Smooth muscle cell (in vitro differentiated cells): ENCODE results near the gene SHROOM4. TPM values are rescaled to one million over a fixed set of nuclear protein-coding genes. Genes with fewer than 3 reads are reported as not detected.

Experiments used
- DNase-seq: peaks from one replicate; lab custom pipeline; 2025; ENCODE audit not compliant: unreplicated experiment; lab: John Stamatoyannopoulos, UW
- H2AFZ ChIP-seq: fragments of 200-600 bp; sonication (generic); 2 replicates; pipeline ENCODE4 v1.6.0; 2016; ENCODE audit warnings: antibody characterized with exemption, low read depth, mild to moderate bottlenecking
- H3F3A ChIP-seq: fragments of 200-600 bp; sonication (generic); 2 replicates; pipeline ENCODE4 v1.6.0; 2017; ENCODE audit warnings: antibody characterized with exemption, low read depth
- H3K27ac ChIP-seq: fragments of 200-600 bp; sonication (generic); 2 replicates; pipeline ENCODE4 v1.5.1; 2016; ENCODE audit warnings: low read depth, mild to moderate bottlenecking
- H3K27me3 ChIP-seq: fragments of 200-600 bp; sonication (generic); 2 replicates; pipeline ENCODE4 v1.6.1; 2016; ENCODE audit warnings: low read depth, mild to moderate bottlenecking
- H3K36me3 ChIP-seq: fragments of 200-600 bp; sonication (generic); 2 replicates; pipeline ENCODE4 v1.5.1; 2016; ENCODE audit warnings: low read depth
- H3K4me1 ChIP-seq: fragments of 200-600 bp; sonication (generic); 2 replicates; pipeline ENCODE4 v1.5.1; 2016; ENCODE audit warnings: low read depth
- H3K4me2 ChIP-seq: fragments of 200-600 bp; sonication (generic); 2 replicates; pipeline ENCODE4 v1.6.0; 2016; ENCODE audit warnings: mild to moderate bottlenecking
- H3K4me3 ChIP-seq: fragments of 200-600 bp; sonication (generic); 2 replicates; pipeline ENCODE4 v1.5.1; 2016; ENCODE audit warnings: mild to moderate bottlenecking
- H3K79me2 ChIP-seq: fragments of 200-600 bp; sonication (generic); 2 replicates; pipeline ENCODE4 v1.6.0; 2016; ENCODE audit warnings: low read depth, mild to moderate bottlenecking
- H3K9ac ChIP-seq: fragments of 200-600 bp; sonication (generic); 2 replicates; pipeline ENCODE4 v1.6.0; 2016; ENCODE audit warnings: low read depth
- H3K9me3 ChIP-seq: fragments of 200-600 bp; sonication (generic); replicated peaks from 2 replicates; pipeline ENCODE4 v1.5.1; 2016; ENCODE audit warnings: low read depth
- H4K20me1 ChIP-seq: fragments of 200-600 bp; sonication (generic); 2 replicates; pipeline ENCODE4 v1.6.0; 2016; ENCODE audit warnings: low read depth
- CTCF ChIP-seq: fragments of 200-600 bp; sonication (generic); IDR thresholded peaks from 2 replicates; pipeline ENCODE4 v1.5.1; 2017; ENCODE audit warnings: borderline replicate concordance, mild to moderate bottlenecking, antibody characterized with exemption; ENCODE audit not compliant: insufficient read depth, poor library complexity, severe bottlenecking
- WGBS: methylation state at CpG from one replicate; pipeline ENCODE4 v1.1.7; 2016; ENCODE audit warnings: low lambda C conversion rate; 5-methylcytosine and 5-hydroxymethylcytosine counted together
- polyA plus RNA-seq: library from polyadenylated mRNA; unstranded; fragments of >200 nt; fragmentation: Nextera tagmentation; extraction: Ambion mirVana; gene quantifications from 2 replicates; pipeline ENCODE4 v1.2.1, GENCODE V29; 2016
- total RNA-seq: library from RNA; depleted of rRNA; stranded (reverse); fragments of >200 nt; gene quantifications from 2 replicates; pipeline ENCODE4 v1.2.3, GENCODE V29; 2014

Gene SHROOM4
- total RNA-seq = 7.9 and 9.1 TPM in 2 replicates
- polyA plus RNA-seq = 1.1 and 1.8 TPM in 2 replicates

GRCh38 chrX:50813843-50814661, at the start of gene SHROOM4:
SHROOM4 (minus strand) TSS chrX:50814194; CDS start chrX:50814018, 176 bp downstream.
- peak; percentile 29 for DNase-seq
- Histone ChIP-seq H3K79me2 (peaks cover 26% of the 10 kb centered on the region), H4K20me1 (no peaks in the 10 kb centered on the region), H3K27ac (peak within 1 kb of the TSS; percentile 83), H3K9me3 (no peaks in the 10 kb centered on the region), H2AFZ (peak within 1 kb of the TSS; percentile 55), H3K36me3 (no peaks in the 10 kb centered on the region), H3K27me3 (no peaks in the 10 kb centered on the region), H3F3A (peaks cover 4% of the 10 kb centered on the region), H3K4me2 (peak within 1 kb of the TSS; percentile 89), H3K4me1 (no peaks in the 10 kb centered on the region), H3K4me3 (peak within 1 kb of the TSS; percentile 63), H3K9ac (peak within 1 kb of the TSS; percentile 71)
- WGBS = 52% methylated on average over 47 of the region's 47 CpGs
- no peak for TF ChIP-seq CTCF

GRCh38 chrX:50863471-50863870, 49.5 kb upstream of the SHROOM4 start:
- no peak overlapping the region for H3K4me3 ChIP-seq
- no peaks in the 10 kb centered on the region for H4K20me1 ChIP-seq
- H3K27me3 ChIP-seq = no peaks in the 10 kb centered on the region
- no peak overlapping the region for H3K4me2 ChIP-seq
- no peaks in the 10 kb centered on the region for H3K79me2 ChIP-seq
- no peak for TF ChIP-seq CTCF
- DNase-seq = no peak
- 88% methylated on average over 1 of the region's 1 CpG for WGBS
- H2AFZ ChIP-seq = no peak overlapping the region
- no peaks in the 10 kb centered on the region for H3K4me1 ChIP-seq
- H3K9ac ChIP-seq = no peak overlapping the region
- H3K36me3 ChIP-seq = no peaks in the 10 kb centered on the region
- H3F3A ChIP-seq = no peaks in the 10 kb centered on the region
- no peaks in the 10 kb centered on the region for H3K9me3 ChIP-seq
- no peak overlapping the region for H3K27ac ChIP-seq

GRCh38 chrX:50860518-50860917, 46.5 kb upstream of the SHROOM4 start:
- no peak overlapping the region for H2AFZ ChIP-seq
- H3K4me3 ChIP-seq = no peak overlapping the region
- no peak for TF ChIP-seq CTCF
- WGBS = 84% methylated on average over 3 of the region's 3 CpGs
- H3K4me2 ChIP-seq = no peak overlapping the region
- no peaks in the 10 kb centered on the region for H4K20me1 ChIP-seq
- no peaks in the 10 kb centered on the region for H3K27me3 ChIP-seq
- no peaks in the 10 kb centered on the region for H3K4me1 ChIP-seq
- H3K27ac ChIP-seq = no peak overlapping the region
- H3K9me3 ChIP-seq = no peaks in the 10 kb centered on the region
- no peaks in the 10 kb centered on the region for H3K36me3 ChIP-seq
- H3K79me2 ChIP-seq = no peaks in the 10 kb centered on the region
- DNase-seq = no peak
- no peak overlapping the region for H3K9ac ChIP-seq
- no peaks in the 10 kb centered on the region for H3F3A ChIP-seq
